Liver (tissue), 9 donors: ENCODE measurements around the gene DLG4. TPM values are rescaled to one million over a fixed set of nuclear protein-coding genes. Genes with fewer than 3 reads are reported as not detected.

Source experiments
- DNase-seq: peaks from one replicate; pipeline ENCODE4 v3.0.0-alpha.2; 2017; ENCODE audit warnings: low spot score
- H3K27ac ChIP-seq, 2 donors: one replicate each; pipeline ENCODE4 v1.7.0; 2013; ENCODE audit warnings: inconsistent platforms in 2 of 2, low read length in 2 of 2, control low read depth in 1 of 2, low read depth in 1 of 2, mild to moderate bottlenecking in 1 of 2
- H3K27me3 ChIP-seq, 4 donors: one replicate each; pipeline versions ENCODE4 v1.6.1 to v1.7.0; 2013; ENCODE audit warnings: low read length in 3 of 4, inconsistent platforms in 1 of 4, mild to moderate bottlenecking in 1 of 4, moderate library complexity in 1 of 4; ENCODE audit not compliant: control insufficient read depth in 4 of 4, insufficient read depth in 4 of 4
- H3K36me3 ChIP-seq, 4 donors: one replicate each; pipeline versions ENCODE4 v1.6.1 to v1.7.0; 2013; ENCODE audit warnings: low read length in 3 of 4, mild to moderate bottlenecking in 3 of 4, low read depth in 1 of 4, moderate library complexity in 1 of 4; ENCODE audit not compliant: control insufficient read depth in 4 of 4, insufficient read depth in 3 of 4
- H3K4me1 ChIP-seq, 4 donors: one replicate each; pipeline versions ENCODE4 v1.6.1 to v1.7.0; 2013; ENCODE audit warnings: low read length in 3 of 4, mild to moderate bottlenecking in 3 of 4, moderate library complexity in 1 of 4; ENCODE audit not compliant: control insufficient read depth in 4 of 4, insufficient read depth in 4 of 4
- H3K4me3 ChIP-seq, 3 donors: one replicate each; pipeline versions ENCODE4 v1.6.1 to v1.7.0; 2013; ENCODE audit warnings: low read length in 3 of 3, control low read depth in 1 of 3, low read depth in 1 of 3, mild to moderate bottlenecking in 1 of 3
- H3K9ac ChIP-seq, 2 donors: one replicate each; pipeline ENCODE4 v1.7.0; 2013; ENCODE audit warnings: low read length in 2 of 2, mild to moderate bottlenecking in 2 of 2, moderate library complexity in 2 of 2, control low read depth in 1 of 2, low read depth in 1 of 2
- H3K9me3 ChIP-seq, 4 donors: one replicate each; pipeline versions ENCODE4 v1.6.1 to v1.7.0; 2013; ENCODE audit warnings: low read length in 3 of 4; ENCODE audit not compliant: control insufficient read depth in 4 of 4
- EGR1 ChIP-seq, 2 donors: IDR thresholded peaks; 2 replicates each; pipeline ENCODE4 v1.6.1; 2016 to 2018; ENCODE audit warnings: antibody characterized with exemption in 2 of 2, low read depth in 2 of 2
- FOXA1 ChIP-seq: IDR thresholded peaks from 2 replicates; pipeline ENCODE4 v1.6.1; 2016; ENCODE audit warnings: antibody characterized with exemption
- FOXA2 ChIP-seq: IDR thresholded peaks from 2 replicates; pipeline ENCODE4 v1.6.1; 2016; ENCODE audit warnings: antibody characterized with exemption
- GABPA ChIP-seq, 2 donors: IDR thresholded peaks in 1 of 2; conservative IDR thresholded peaks in 1 of 2; 2 replicates each; pipeline ENCODE4 v1.6.1; 2016; ENCODE audit warnings: antibody characterized with exemption in 2 of 2, mild to moderate bottlenecking in 1 of 2, moderate library complexity in 1 of 2
- HNF4A ChIP-seq, 2 donors: conservative IDR thresholded peaks; 2 replicates each; pipeline ENCODE4 v1.6.1; 2016; ENCODE audit warnings: antibody characterized with exemption in 2 of 2, mild to moderate bottlenecking in 2 of 2
- HNF4G ChIP-seq: IDR thresholded peaks from 2 replicates; pipeline ENCODE4 v1.6.1; 2016; ENCODE audit warnings: antibody characterized with exemption
- JUND ChIP-seq, 2 donors: IDR thresholded peaks; 2 replicates each; pipeline ENCODE4 v1.6.1; 2016; ENCODE audit warnings: antibody characterized with exemption in 2 of 2
- NR2F2 ChIP-seq: IDR thresholded peaks from 2 replicates; pipeline ENCODE4 v1.6.1; 2016; ENCODE audit warnings: antibody characterized with exemption
- RAD21 ChIP-seq, 2 donors: IDR thresholded peaks; 2 replicates each; pipeline ENCODE4 v1.6.1; 2016; ENCODE audit warnings: antibody characterized with exemption in 2 of 2, mild to moderate bottlenecking in 2 of 2
- RXRA ChIP-seq, 2 donors: IDR thresholded peaks; 2 replicates each; pipeline ENCODE4 v1.6.1; 2017 to 2018; ENCODE audit warnings: antibody characterized with exemption in 2 of 2, mild to moderate bottlenecking in 1 of 2
- SP1 ChIP-seq: IDR thresholded peaks from 2 replicates; pipeline ENCODE4 v1.6.1; 2018; ENCODE audit warnings: antibody characterized with exemption, mild to moderate bottlenecking
- TAF1 ChIP-seq: conservative IDR thresholded peaks from 2 replicates; pipeline ENCODE4 v1.6.1; 2016; ENCODE audit warnings: antibody characterized with exemption, mild to moderate bottlenecking
- YY1 ChIP-seq: IDR thresholded peaks from 2 replicates; pipeline ENCODE4 v1.6.1; 2016; ENCODE audit warnings: antibody characterized with exemption, mild to moderate bottlenecking
- WGBS: extraction: QIAGEN DNeasy Blood & Tissue Kit; methylation state at CpG from one replicate; pipeline ENCODE4 v1.1.7; 2013; 5-methylcytosine and 5-hydroxymethylcytosine counted together
- polyA plus RNA-seq, 2 donors: library from polyadenylated mRNA; stranded (reverse) in 1 of 2; unstranded in 1 of 2; fragments of 200-250 nt in 1 of 2; fragments of >200 nt in 1 of 2; fragmentation: Nextera tagmentation in 1 of 2; extraction: Ambion mirVana in 1 of 2; gene quantifications; one replicate each; pipeline versions ENCODE4 v1.2.1 to v1.2.3, GENCODE V29; 2013 to 2015
- total RNA-seq, 2 donors: library from RNA; depleted of rRNA; stranded (reverse); fragments of >200 nt; gene quantifications; one replicate each; pipeline ENCODE4 v1.2.3, GENCODE V29; 2014
- TF ChIP-seq, protein P1 (sequence below): fragments of 150-350 bp; IDR thresholded peaks from 2 replicates; pipeline ENCODE4 v1.5.1; 2017; ENCODE audit warnings: improper control_type of control experiment, low read depth, low read length; ENCODE audit not compliant: missing input control
- TF ChIP-seq, protein P2 (sequence below): IDR thresholded peaks from 2 replicates; pipeline ENCODE4 v1.6.1; 2016; ENCODE audit warnings: antibody characterized with exemption
- TF ChIP-seq, protein P3 (sequence below): IDR thresholded peaks from 2 replicates; pipeline ENCODE4 v1.6.1; 2016; ENCODE audit warnings: antibody characterized with exemption
- TF ChIP-seq, protein P4 (sequence below): IDR thresholded peaks from 2 replicates; pipeline ENCODE4 v1.6.1; 2016; ENCODE audit warnings: antibody characterized with exemption, mild to moderate bottlenecking
- TF ChIP-seq, protein P5 (sequence below): IDR thresholded peaks from 2 replicates; pipeline ENCODE4 v1.6.1; 2016; ENCODE audit warnings: antibody characterized with exemption
- donor health status: healthy.
- donor health status: healthy.
- donor health status: healthy.
- donor health status: healthy.
- donor health status: healthy.

Gene DLG4
- total and polyA plus RNA-seq, 4 donors, result 0.40 to 5.7 (median 1.9) TPM

DNA sequence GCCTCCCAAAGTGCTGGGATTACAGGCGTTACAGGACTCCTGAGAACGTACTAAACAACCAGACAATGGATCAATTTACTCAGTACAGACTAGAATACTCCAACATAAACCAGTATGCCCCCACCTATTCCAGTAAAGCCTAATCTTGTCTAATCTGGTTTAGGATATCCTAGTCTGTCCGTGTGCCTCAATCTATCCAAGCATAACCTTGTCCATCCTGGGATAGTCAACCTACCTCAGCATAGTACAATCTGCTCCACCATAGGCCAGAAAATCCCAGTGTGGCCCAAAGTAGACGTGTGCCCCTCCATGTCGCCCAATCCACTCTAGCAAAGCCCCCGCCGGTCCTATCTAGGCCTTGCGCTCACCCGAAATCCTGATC, 14.1 kb upstream of the DLG4 start:
- Histone ChIP-seq H3K36me3 (peaks cover 14 to 31% (median 17%) of the 10 kb centered on the region in 4 donors), H3K27me3 (no peaks in the 10 kb centered on the region), H3K4me1 (peaks cover 4 to 49% (median 34%) of the 10 kb centered on the region in 4 donors), H3K4me3 (peak overlapping the region; percentile 71 to 98 (median 87)), H3K27ac (peak overlapping the region; percentile 89 to 90), H3K9ac (peak overlapping the region; percentile 21 to 50), H3K9me3 (no peaks in the 10 kb centered on the region)
- 1% methylated on average over 9 of the region's 9 CpGs for WGBS
- no peak for DNase-seq
- TF ChIP-seq RXRA (IDR thresholded peaks at IDR 0.05), result no peak

DNA sequence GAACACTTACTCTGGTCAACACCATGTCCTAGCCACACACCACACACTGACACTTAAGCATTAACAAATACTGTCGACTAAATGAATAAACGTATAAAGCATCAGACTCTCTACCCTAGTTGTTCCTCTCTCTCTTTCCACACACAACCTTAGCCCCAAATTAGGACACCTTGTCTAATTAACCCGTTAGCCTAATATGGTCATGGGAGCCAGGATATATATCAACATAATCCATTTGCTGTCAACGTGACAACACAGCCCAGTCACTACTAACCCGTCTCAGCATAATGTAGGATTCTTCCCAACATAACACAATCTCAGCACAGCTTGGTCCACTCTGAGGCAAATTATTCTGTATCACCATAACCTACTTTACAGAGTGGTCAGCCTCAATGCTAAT, 12.5 kb upstream of the DLG4 start:
- Histone ChIP-seq H3K9ac (no peak overlapping the region), H3K36me3 (peaks cover 17 to 45% (median 21%) of the 10 kb centered on the region in 4 donors), H3K9me3 (no peaks in the 10 kb centered on the region), H3K27ac (no peak overlapping the region), H3K4me3 (no peak overlapping the region), H3K4me1 (peaks cover 6 to 44% (median 30%) of the 10 kb centered on the region in 4 donors), H3K27me3 (no peaks in the 10 kb centered on the region)
- no peak for DNase-seq
- TF ChIP-seq HNF4G (no peak), EGR1 (IDR thresholded peaks at IDR 0.05; ENCODE audit: low read depth in 2 of 2) (no peak), RXRA (IDR thresholded peaks at IDR 0.05) (no peak), FOXA2 (no peak)
- TF ChIP-seq, protein P1, sequence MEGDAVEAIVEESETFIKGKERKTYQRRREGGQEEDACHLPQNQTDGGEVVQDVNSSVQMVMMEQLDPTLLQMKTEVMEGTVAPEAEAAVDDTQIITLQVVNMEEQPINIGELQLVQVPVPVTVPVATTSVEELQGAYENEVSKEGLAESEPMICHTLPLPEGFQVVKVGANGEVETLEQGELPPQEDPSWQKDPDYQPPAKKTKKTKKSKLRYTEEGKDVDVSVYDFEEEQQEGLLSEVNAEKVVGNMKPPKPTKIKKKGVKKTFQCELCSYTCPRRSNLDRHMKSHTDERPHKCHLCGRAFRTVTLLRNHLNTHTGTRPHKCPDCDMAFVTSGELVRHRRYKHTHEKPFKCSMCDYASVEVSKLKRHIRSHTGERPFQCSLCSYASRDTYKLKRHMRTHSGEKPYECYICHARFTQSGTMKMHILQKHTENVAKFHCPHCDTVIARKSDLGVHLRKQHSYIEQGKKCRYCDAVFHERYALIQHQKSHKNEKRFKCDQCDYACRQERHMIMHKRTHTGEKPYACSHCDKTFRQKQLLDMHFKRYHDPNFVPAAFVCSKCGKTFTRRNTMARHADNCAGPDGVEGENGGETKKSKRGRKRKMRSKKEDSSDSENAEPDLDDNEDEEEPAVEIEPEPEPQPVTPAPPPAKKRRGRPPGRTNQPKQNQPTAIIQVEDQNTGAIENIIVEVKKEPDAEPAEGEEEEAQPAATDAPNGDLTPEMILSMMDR, result no peak
- 91% methylated on average over 5 of the region's 5 CpGs for WGBS

DNA sequence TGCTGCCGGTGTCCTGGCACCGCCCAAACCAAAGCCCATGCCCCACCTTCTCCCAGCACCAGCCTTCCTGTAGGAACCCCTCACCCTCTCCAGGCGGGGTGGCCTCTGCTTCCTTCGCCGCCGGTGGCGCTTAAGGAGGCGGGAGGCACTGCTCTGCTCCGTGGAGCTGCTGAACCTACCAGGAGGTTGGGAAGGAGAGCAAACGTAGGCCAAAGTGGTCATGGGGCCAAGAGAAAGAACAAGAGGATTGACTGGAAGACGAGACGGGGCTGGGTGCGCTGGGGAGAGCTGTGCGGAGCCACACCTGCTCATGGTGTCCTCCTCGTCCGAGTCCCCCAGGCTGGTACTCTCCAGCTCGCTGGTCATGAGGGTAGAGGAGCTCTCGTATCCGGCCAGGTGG, 9.9 kb upstream of the DLG4 start:
- no peaks in the 10 kb centered on the region for H3K27me3 ChIP-seq
- no peak for TF ChIP-seq YY1
- TF ChIP-seq EGR1 (IDR thresholded peaks at IDR 0.05; ENCODE audit: low read depth in 2 of 2), result no peak
- no peak for TF ChIP-seq FOXA2
- no peak for TF ChIP-seq FOXA1
- TF ChIP-seq NR2F2, result no peak
- TF ChIP-seq, protein P2, sequence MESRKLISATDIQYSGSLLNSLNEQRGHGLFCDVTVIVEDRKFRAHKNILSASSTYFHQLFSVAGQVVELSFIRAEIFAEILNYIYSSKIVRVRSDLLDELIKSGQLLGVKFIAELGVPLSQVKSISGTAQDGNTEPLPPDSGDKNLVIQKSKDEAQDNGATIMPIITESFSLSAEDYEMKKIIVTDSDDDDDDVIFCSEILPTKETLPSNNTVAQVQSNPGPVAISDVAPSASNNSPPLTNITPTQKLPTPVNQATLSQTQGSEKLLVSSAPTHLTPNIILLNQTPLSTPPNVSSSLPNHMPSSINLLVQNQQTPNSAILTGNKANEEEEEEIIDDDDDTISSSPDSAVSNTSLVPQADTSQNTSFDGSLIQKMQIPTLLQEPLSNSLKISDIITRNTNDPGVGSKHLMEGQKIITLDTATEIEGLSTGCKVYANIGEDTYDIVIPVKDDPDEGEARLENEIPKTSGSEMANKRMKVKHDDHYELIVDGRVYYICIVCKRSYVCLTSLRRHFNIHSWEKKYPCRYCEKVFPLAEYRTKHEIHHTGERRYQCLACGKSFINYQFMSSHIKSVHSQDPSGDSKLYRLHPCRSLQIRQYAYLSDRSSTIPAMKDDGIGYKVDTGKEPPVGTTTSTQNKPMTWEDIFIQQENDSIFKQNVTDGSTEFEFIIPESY, result no peak
- no peak for TF ChIP-seq HNF4G
- TF ChIP-seq TAF1, result no peak
- TF ChIP-seq JUND (IDR thresholded peaks at IDR 0.05), result no peak
- TF ChIP-seq, protein P3, sequence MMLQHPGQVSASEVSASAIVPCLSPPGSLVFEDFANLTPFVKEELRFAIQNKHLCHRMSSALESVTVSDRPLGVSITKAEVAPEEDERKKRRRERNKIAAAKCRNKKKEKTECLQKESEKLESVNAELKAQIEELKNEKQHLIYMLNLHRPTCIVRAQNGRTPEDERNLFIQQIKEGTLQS, result no peak
- no peak for TF ChIP-seq GABPA (IDR thresholded peaks at IDR 0.05 in 1 of 2, conservative IDR thresholded peaks at IDR 0.05 in 1 of 2)
- TF ChIP-seq, protein P1, result no peak
- TF ChIP-seq, protein P4, sequence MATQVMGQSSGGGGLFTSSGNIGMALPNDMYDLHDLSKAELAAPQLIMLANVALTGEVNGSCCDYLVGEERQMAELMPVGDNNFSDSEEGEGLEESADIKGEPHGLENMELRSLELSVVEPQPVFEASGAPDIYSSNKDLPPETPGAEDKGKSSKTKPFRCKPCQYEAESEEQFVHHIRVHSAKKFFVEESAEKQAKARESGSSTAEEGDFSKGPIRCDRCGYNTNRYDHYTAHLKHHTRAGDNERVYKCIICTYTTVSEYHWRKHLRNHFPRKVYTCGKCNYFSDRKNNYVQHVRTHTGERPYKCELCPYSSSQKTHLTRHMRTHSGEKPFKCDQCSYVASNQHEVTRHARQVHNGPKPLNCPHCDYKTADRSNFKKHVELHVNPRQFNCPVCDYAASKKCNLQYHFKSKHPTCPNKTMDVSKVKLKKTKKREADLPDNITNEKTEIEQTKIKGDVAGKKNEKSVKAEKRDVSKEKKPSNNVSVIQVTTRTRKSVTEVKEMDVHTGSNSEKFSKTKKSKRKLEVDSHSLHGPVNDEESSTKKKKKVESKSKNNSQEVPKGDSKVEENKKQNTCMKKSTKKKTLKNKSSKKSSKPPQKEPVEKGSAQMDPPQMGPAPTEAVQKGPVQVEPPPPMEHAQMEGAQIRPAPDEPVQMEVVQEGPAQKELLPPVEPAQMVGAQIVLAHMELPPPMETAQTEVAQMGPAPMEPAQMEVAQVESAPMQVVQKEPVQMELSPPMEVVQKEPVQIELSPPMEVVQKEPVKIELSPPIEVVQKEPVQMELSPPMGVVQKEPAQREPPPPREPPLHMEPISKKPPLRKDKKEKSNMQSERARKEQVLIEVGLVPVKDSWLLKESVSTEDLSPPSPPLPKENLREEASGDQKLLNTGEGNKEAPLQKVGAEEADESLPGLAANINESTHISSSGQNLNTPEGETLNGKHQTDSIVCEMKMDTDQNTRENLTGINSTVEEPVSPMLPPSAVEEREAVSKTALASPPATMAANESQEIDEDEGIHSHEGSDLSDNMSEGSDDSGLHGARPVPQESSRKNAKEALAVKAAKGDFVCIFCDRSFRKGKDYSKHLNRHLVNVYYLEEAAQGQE, result no peak
- no peak for TF ChIP-seq RAD21 (IDR thresholded peaks at IDR 0.05)
- no peak for TF ChIP-seq RXRA (IDR thresholded peaks at IDR 0.05)
- no peak for TF ChIP-seq HNF4A (conservative IDR thresholded peaks at IDR 0.05)
- TF ChIP-seq, protein P5, sequence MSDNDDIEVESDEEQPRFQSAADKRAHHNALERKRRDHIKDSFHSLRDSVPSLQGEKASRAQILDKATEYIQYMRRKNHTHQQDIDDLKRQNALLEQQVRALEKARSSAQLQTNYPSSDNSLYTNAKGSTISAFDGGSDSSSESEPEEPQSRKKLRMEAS, result no peak
- no peak for TF ChIP-seq SP1
- no peak for DNase-seq
- H3K9ac ChIP-seq, result no peak overlapping the region
- WGBS, result 97% methylated on average over 19 of the region's 19 CpGs
- H3K4me1 ChIP-seq, result peaks cover 6 to 21% (median 16%) of the 10 kb centered on the region in 4 donors
- H3K27ac ChIP-seq, result no peak overlapping the region
- peaks cover 13 to 54% (median 23%) of the 10 kb centered on the region in 4 donors for H3K36me3 ChIP-seq
- no peaks in the 10 kb centered on the region for H3K9me3 ChIP-seq
- no peak overlapping the region for H3K4me3 ChIP-seq
